HUES48 (cell line): Measurements from ENCODE around the gene NPHP4.

Experiments used
- H3K27ac ChIP-seq: one replicate; pipeline ENCODE4 v1.7.0; 2013; ENCODE audit warnings: low read depth, low read length, inconsistent platforms
- H3K27me3 ChIP-seq: 2 replicates; pipeline ENCODE4 v1.6.1; 2013; ENCODE audit warnings: mild to moderate bottlenecking, low read length; ENCODE audit not compliant: control insufficient read depth, insufficient read depth
- H3K36me3 ChIP-seq: 2 replicates; pipeline ENCODE4 v1.6.1; 2013; ENCODE audit warnings: low read length; ENCODE audit not compliant: control insufficient read depth, insufficient read depth
- H3K4me1 ChIP-seq: 2 replicates; pipeline ENCODE4 v1.6.1; 2013; ENCODE audit warnings: mild to moderate bottlenecking, low read length; ENCODE audit not compliant: control insufficient read depth, insufficient read depth
- H3K4me3 ChIP-seq: 2 replicates; pipeline ENCODE4 v1.5.1; 2013; ENCODE audit warnings: mild to moderate bottlenecking, low read depth, low read length
- H3K9ac ChIP-seq: 2 replicates; pipeline ENCODE4 v1.6.1; 2013; ENCODE audit warnings: mild to moderate bottlenecking, low read depth, low read length, moderate library complexity
- H3K9me3 ChIP-seq: 2 replicates; pipeline ENCODE4 v1.6.1; 2013; ENCODE audit warnings: low read length; ENCODE audit not compliant: control insufficient read depth, insufficient read depth

The NPHP4 gene

GRCh38 chr1:5951846-5952410, 40.3 kb downstream of the NPHP4 start:
- H3K9me3 ChIP-seq = no peaks in the 10 kb centered on the region
- H3K4me3 ChIP-seq = no peak overlapping the region
- H3K4me1 ChIP-seq = no peaks in the 10 kb centered on the region
- no peak overlapping the region for H3K27ac ChIP-seq
- no peaks in the 10 kb centered on the region for H3K27me3 ChIP-seq
- H3K36me3 ChIP-seq = peaks cover 6% of the 10 kb centered on the region; the same call in 1 of the 2 replicates
- no peak overlapping the region for H3K9ac ChIP-seq

- Histone ChIP-seq H3K27me3 (no peaks in the 10 kb centered on the region), H3K27ac (no peak overlapping the region), H3K4me1 (no peaks in the 10 kb centered on the region), H3K4me3 (no peak overlapping the region), H3K36me3 (peaks cover 11% of the 10 kb centered on the region; the same call in 1 of the 2 replicates), H3K9ac (no peak overlapping the region), H3K9me3 (no peaks in the 10 kb centered on the region)
These were observed 41.0 kb downstream of the NPHP4 start for GRCh38 chr1:5950994-5951785.

GRCh38 chr1:5950201-5950895, 41.9 kb downstream of the NPHP4 start:
- Histone ChIP-seq H3K4me3 (no peak overlapping the region), H3K9ac (no peak overlapping the region), H3K27ac (no peak overlapping the region), H3K27me3 (no peaks in the 10 kb centered on the region), H3K36me3 (peaks cover 16% of the 10 kb centered on the region; the same call in 1 of the 2 replicates), H3K9me3 (no peaks in the 10 kb centered on the region), H3K4me1 (no peaks in the 10 kb centered on the region)

- H3K4me3 ChIP-seq = no peak overlapping the region
- H3K27me3 ChIP-seq = no peaks in the 10 kb centered on the region
- H3K36me3 ChIP-seq = peaks cover 16% of the 10 kb centered on the region; the same call in 1 of the 2 replicates
- no peak overlapping the region for H3K9ac ChIP-seq
- H3K27ac ChIP-seq = no peak overlapping the region
- no peaks in the 10 kb centered on the region for H3K9me3 ChIP-seq
- H3K4me1 ChIP-seq = no peaks in the 10 kb centered on the region
These were observed 42.5 kb downstream of the NPHP4 start for GRCh38 chr1:5949761-5950100.

DNA sequence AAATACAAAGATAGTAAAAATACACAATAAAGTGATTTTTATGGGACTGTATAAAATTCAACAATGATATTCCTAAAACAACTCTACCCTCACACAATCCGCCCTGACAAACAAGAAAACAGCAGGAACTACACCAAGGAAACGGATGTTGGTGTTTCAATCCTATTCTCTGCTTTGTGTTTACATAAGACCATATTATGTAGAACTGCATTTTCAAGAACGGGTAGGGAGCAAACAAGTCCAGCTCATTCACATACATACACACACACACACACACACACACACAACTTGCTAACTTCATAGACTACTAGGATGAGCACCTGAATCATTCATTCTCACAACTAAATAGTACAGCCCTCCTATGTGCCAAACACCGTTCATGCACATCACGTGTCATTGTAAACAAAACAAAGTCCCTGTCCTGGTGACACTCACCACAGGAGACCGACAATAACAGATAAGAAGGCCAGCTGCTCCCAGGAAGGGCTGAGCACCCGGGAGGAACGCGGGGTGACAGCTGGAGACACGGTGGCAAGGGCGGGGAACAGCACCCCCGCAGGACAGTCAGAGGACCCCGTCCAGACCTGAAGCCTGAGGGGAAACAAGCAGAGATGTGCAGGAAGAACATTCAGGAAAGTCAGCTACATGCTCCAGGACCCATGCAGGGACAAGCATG, 43.0 kb downstream of the NPHP4 start:
- Histone ChIP-seq H3K9me3 (no peaks in the 10 kb centered on the region), H3K4me3 (no peak overlapping the region), H3K4me1 (no peaks in the 10 kb centered on the region), H3K9ac (no peak overlapping the region), H3K36me3 (peaks cover 15% of the 10 kb centered on the region; the same call in 1 of the 2 replicates), H3K27me3 (no peaks in the 10 kb centered on the region), H3K27ac (no peak overlapping the region)

DNA sequence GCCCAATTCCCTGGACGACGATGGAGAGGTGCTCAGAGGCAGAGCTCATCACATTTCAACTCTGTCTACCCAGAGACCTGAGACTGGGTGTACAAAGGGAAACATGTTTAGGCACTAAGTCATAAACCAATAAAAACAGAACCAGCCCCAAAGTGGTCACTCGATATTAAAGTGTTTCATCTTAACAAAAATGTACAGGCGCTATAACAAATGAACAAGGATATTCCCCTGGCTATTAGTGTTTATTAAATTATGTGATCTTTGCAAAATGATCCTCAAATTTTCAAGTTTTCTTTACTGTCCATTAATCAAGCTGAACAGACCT, 43.6 kb downstream of the NPHP4 start:
- Histone ChIP-seq H3K27me3 (no peaks in the 10 kb centered on the region), H3K9ac (no peak overlapping the region), H3K4me1 (no peaks in the 10 kb centered on the region), H3K36me3 (peaks cover 13% of the 10 kb centered on the region; the same call in 1 of the 2 replicates), H3K4me3 (no peak overlapping the region), H3K9me3 (no peaks in the 10 kb centered on the region), H3K27ac (no peak overlapping the region)

GRCh38 chr1:5947978-5948680, 44.1 kb downstream of the NPHP4 start:
- Histone ChIP-seq H3K4me1 (no peaks in the 10 kb centered on the region), H3K36me3 (peaks cover 13% of the 10 kb centered on the region; the same call in 1 of the 2 replicates), H3K27ac (no peak overlapping the region), H3K9ac (no peak overlapping the region), H3K9me3 (no peaks in the 10 kb centered on the region), H3K27me3 (no peaks in the 10 kb centered on the region), H3K4me3 (no peak overlapping the region)

DNA sequence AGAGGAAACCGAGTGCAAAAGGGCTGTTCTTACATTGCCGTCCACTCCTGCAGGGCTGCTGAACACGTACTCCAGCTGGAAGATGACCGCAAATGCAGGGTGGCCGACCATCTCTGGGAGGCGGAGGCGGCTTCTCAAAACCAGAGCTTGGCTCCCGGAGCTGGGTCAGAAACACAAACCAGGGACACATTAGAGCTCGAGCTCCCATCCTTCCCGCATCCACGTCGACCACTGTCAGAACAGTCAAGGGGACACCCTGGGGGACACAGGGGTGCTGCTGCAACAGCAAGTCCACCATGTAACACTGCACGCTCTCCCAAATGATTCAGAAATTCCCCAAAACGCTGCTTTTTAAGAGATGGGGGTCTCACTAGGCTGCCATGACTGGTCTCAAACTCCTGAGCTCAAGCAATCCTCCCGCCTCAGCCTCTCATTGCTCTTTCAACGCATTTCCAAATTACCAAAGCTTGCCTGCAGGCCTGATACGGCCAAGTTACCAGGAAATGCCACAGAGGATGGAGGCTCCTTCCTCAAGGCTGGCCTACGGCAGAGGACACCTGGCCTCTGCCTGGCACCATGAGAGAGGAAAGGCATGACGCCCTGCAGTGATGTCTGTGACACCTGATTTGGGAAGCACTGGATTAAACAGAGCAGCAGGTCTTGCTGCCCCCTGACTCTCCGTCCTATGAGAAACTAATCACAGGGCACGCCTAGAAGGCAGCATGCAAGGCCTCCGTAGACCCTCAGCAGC, 45.0 kb downstream of the NPHP4 start:
- Histone ChIP-seq H3K9me3 (no peaks in the 10 kb centered on the region), H3K27ac (no peak overlapping the region), H3K4me1 (no peaks in the 10 kb centered on the region), H3K27me3 (no peaks in the 10 kb centered on the region), H3K36me3 (peaks cover 13% of the 10 kb centered on the region; the same call in 1 of the 2 replicates), H3K4me3 (no peak overlapping the region), H3K9ac (no peak overlapping the region)

GRCh38 chr1:5945445-5945844, 46.8 kb downstream of the NPHP4 start:
- peaks cover 9% of the 10 kb centered on the region; the same call in 1 of the 2 replicates for H3K36me3 ChIP-seq
- no peaks in the 10 kb centered on the region for H3K9me3 ChIP-seq

GRCh38 chr1:5944843-5945167, 47.4 kb downstream of the NPHP4 start:
- Histone ChIP-seq H3K4me3 (no peak overlapping the region), H3K9ac (no peak overlapping the region), H3K9me3 (no peaks in the 10 kb centered on the region), H3K4me1 (no peaks in the 10 kb centered on the region), H3K36me3 (peaks cover 9% of the 10 kb centered on the region; the same call in 1 of the 2 replicates), H3K27me3 (no peaks in the 10 kb centered on the region), H3K27ac (no peak overlapping the region)

More at GRCh38 chr1:5945445-5945844, 46.8 kb downstream of the NPHP4 start:
- H3K4me1 ChIP-seq = no peaks in the 10 kb centered on the region
- no peak overlapping the region for H3K4me3 ChIP-seq
- H3K27ac ChIP-seq = no peak overlapping the region
- H3K9ac ChIP-seq = no peak overlapping the region
- H3K27me3 ChIP-seq = no peaks in the 10 kb centered on the region
